B cell (primary cell): ENCODE measurements around the gene ERMARD.

Experiments
- EZH2 ChIP-seq: IDR thresholded peaks from 2 replicates; pipeline ENCODE4 v1.6.1; 2012; ENCODE audit warnings: borderline replicate concordance, low read depth, mild to moderate bottlenecking, moderate library complexity, low read length; ENCODE audit not compliant: insufficient read depth, poor library complexity, severe bottlenecking
- TF ChIP-seq, protein P1 (sequence below): fragments of 200-600 bp; IDR thresholded peaks from one replicate; pipeline ENCODE4 v1.8.0; 2022; ENCODE audit warnings: antibody characterized with exemption, mild to moderate bottlenecking

DNA sequence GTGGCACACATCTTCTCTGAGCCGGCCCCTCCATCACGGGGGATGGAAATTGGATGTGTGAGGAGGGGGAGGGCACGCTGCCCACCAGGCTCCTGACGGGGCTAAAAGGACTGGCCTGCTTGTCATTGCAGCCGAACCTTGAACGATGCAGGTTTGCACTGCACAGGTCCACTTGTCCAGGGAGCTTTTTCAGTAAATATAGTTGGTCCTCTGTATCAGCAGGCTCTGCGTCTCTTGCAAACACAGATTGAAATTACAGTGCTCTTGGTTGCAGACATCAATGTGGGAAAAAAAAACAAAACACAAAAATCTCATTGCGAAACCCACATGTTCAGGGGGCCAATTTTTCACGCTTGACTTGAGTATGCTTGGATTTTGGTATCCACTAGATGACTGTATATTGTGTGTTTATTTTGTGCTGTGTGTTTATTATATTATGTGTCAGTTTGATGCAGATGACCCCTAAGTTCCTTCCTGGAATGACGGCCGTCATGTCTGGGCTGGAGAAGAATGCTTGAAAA lies 29.2 kb downstream of the ERMARD start:
- TF ChIP-seq, protein P1, sequence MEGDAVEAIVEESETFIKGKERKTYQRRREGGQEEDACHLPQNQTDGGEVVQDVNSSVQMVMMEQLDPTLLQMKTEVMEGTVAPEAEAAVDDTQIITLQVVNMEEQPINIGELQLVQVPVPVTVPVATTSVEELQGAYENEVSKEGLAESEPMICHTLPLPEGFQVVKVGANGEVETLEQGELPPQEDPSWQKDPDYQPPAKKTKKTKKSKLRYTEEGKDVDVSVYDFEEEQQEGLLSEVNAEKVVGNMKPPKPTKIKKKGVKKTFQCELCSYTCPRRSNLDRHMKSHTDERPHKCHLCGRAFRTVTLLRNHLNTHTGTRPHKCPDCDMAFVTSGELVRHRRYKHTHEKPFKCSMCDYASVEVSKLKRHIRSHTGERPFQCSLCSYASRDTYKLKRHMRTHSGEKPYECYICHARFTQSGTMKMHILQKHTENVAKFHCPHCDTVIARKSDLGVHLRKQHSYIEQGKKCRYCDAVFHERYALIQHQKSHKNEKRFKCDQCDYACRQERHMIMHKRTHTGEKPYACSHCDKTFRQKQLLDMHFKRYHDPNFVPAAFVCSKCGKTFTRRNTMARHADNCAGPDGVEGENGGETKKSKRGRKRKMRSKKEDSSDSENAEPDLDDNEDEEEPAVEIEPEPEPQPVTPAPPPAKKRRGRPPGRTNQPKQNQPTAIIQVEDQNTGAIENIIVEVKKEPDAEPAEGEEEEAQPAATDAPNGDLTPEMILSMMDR: no peak
- TF ChIP-seq EZH2: no peak
